K562 treated with DMSO at 1 percent for 48 hours (cell line): Measurements from ENCODE around the gene POLA2. TPM values are rescaled to one million over a fixed set of nuclear protein-coding genes. Genes with fewer than 3 reads are reported as not detected.

ENCODE experiments used
- total RNA-seq: library from RNA; unstranded; fragments of 300-600 nt; gene quantifications from 2 replicates; pipeline ENCODE4 v1.2.3, GENCODE V29; 2022; ENCODE audit warnings: low replicate concordance; ENCODE audit errors: extremely low read depth

Gene POLA2, protein sequence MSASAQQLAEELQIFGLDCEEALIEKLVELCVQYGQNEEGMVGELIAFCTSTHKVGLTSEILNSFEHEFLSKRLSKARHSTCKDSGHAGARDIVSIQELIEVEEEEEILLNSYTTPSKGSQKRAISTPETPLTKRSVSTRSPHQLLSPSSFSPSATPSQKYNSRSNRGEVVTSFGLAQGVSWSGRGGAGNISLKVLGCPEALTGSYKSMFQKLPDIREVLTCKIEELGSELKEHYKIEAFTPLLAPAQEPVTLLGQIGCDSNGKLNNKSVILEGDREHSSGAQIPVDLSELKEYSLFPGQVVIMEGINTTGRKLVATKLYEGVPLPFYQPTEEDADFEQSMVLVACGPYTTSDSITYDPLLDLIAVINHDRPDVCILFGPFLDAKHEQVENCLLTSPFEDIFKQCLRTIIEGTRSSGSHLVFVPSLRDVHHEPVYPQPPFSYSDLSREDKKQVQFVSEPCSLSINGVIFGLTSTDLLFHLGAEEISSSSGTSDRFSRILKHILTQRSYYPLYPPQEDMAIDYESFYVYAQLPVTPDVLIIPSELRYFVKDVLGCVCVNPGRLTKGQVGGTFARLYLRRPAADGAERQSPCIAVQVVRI
- total RNA-seq = not detected in 2 replicates

DNA sequence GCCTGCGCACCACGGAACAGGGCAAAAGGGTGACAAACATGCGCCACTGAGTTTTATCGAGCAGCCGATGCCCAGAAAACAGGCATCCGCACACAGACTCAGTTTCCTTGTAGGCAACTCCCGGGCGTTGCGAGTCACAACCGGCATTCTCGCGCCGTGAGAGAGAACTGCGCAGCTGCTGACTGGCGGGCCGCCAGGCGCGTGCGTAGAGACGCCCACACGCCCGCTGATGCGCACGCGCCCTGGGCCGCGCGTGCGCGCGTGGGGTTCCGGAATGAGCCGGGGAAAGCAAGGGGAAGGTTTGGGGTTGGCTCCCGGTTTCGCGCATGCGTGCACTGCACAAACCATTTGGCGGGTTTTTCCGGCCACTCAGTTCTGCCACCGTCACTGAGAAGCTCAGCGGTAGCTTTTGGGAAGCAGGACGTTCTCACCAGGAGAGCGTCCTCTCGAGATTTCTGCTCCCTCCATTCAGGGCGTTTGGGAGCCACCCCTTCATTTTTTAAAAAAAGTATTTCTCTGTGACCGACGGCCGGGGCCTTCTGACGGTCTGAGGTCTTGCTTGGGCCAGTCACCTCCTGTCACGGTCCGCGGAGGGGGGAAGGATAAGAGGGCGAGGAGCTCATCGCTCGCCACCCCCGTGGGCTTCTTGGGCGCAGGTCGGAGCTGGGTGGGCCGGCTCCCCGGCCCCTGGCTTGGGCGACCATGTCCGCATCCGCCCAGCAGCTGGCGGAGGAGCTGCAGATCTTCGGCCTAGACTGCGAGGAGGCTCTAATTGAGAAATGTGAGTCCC, at the start of gene POLA2:
POLA2 (plus strand) TSS at position 372 of the 790 bp plus-strand sequence; CDS start at position 703, 331 bp downstream.

DNA sequence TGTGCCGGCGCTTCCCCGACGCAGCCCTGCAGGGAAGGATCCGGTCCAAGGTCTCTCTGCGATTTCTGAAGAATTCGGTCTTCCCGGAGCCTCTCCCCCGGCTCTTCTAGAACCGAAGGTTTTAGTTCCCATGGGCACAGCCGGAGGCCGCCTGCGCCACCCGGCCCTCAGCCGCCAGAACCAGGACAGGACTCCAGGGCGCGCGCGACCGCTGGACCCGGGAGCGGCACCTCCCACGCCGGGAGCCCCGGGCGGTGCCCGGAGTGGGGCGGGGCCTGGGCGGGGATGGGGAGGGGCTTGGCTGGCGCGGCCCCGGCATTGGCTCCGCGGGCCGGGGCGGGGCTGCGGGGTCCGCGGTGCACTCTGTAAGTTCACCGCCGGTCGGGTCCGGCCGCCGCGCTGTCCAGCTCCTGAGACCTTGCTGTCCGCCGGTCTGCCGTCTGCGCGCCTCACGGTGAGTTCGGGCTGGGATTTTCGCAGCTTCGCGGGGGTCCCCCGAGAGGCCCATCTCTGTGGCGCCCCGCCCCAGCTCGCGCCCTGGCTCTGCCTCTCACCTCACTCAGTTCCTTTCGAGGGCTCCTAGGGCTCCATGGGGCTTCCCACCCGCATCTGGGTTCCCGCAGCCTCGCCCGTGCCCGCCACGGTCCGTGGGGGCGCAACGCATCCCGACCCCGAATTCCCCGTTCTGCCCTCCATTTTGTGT, 52.9 kb downstream of the POLA2 start, which contains the start of gene CDC42EP2:
CDC42EP2 (plus strand) TSS at position 366 of the 703 bp plus-strand sequence. CDS start 6,033 bp downstream, outside the sequence.

Other genes starting within 250 kb of the POLA2 start
- gene ARL2, start 247.8 kb upstream of the POLA2 start, total RNA-seq = not detected in 2 replicates
- gene SNX15, start 234.5 kb upstream of the POLA2 start, total RNA-seq = not detected in 2 replicates
- gene SAC3D1, start 220.8 kb upstream of the POLA2 start, total RNA-seq = not detected in 2 replicates
- gene NAALADL1, start 203.4 kb upstream of the POLA2 start, total RNA-seq = not detected in 2 replicates
- not detected in 2 replicates for gene CDCA5, start 177.9 kb upstream of the POLA2 start, total RNA-seq
- gene ZFPL1, start 177.7 kb upstream of the POLA2 start, total RNA-seq = not detected in 2 replicates
- gene VPS51, start 165.7 kb upstream of the POLA2 start, total RNA-seq = not detected in 2 replicates
- gene TM7SF2, start 150.1 kb upstream of the POLA2 start, total RNA-seq = not detected in 2 replicates
- not detected in 2 replicates for gene ZNHIT2, start 144.3 kb upstream of the POLA2 start, total RNA-seq
- not detected in 2 replicates for gene FAU, start 139.8 kb upstream of the POLA2 start, total RNA-seq
- not detected in 2 replicates for gene MRPL49, start 139.6 kb upstream of the POLA2 start, total RNA-seq
- not detected in 2 replicates for gene SYVN1, start 127.4 kb upstream of the POLA2 start, total RNA-seq
- gene SPDYC, start 91.7 kb upstream of the POLA2 start, total RNA-seq = not detected in 2 replicates
- gene CAPN1, start 80.0 kb upstream of the POLA2 start, total RNA-seq = not detected in 2 replicates
- gene CDC42EP2, start 52.9 kb downstream of the POLA2 start, total RNA-seq = not detected in 2 replicates
- 1,832 TPM in 1 of 2 replicates, not detected in the other for gene DPF2, start 71.9 kb downstream of the POLA2 start, total RNA-seq
- gene TIGD3, start 92.8 kb downstream of the POLA2 start, total RNA-seq = not detected in 2 replicates
- not detected in 2 replicates for gene SLC25A45, start 120.7 kb downstream of the POLA2 start, total RNA-seq
- gene FRMD8, start 124.7 kb downstream of the POLA2 start, total RNA-seq = not detected in 2 replicates
- gene NEAT1, start 160.8 kb downstream of the POLA2 start, total RNA-seq = 149 TPM in 1 of 2 replicates, not detected in the other
- gene MALAT1, start 237.1 kb downstream of the POLA2 start, total RNA-seq = not detected in 2 replicates